Measurements from ENCODE around the gene S100A5.

Gene S100A5

DNA sequence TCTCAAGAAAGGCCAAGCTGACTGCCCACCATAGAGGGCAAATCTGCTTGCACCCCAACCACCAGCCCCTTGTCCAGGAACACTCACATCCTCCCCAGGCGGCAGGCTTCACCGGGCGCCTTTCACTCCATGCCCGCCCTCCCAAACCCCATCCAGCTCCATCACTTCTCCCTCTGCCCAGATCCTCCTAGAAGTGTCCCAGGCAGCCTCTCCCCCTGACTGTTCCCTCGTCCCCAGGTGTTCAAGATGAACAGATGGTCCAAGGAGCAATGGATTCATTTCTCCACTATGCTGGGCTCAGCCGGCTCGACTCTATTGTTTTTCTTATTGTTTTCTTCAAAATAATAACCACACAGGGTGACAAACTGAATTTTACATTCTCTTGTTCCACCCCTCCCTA is 27.1 kb downstream of the S100A5 start:
- TF ChIP-seq, protein P1, sequence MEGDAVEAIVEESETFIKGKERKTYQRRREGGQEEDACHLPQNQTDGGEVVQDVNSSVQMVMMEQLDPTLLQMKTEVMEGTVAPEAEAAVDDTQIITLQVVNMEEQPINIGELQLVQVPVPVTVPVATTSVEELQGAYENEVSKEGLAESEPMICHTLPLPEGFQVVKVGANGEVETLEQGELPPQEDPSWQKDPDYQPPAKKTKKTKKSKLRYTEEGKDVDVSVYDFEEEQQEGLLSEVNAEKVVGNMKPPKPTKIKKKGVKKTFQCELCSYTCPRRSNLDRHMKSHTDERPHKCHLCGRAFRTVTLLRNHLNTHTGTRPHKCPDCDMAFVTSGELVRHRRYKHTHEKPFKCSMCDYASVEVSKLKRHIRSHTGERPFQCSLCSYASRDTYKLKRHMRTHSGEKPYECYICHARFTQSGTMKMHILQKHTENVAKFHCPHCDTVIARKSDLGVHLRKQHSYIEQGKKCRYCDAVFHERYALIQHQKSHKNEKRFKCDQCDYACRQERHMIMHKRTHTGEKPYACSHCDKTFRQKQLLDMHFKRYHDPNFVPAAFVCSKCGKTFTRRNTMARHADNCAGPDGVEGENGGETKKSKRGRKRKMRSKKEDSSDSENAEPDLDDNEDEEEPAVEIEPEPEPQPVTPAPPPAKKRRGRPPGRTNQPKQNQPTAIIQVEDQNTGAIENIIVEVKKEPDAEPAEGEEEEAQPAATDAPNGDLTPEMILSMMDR (IDR thresholded peaks at IDR 0.05): no peak

DNA sequence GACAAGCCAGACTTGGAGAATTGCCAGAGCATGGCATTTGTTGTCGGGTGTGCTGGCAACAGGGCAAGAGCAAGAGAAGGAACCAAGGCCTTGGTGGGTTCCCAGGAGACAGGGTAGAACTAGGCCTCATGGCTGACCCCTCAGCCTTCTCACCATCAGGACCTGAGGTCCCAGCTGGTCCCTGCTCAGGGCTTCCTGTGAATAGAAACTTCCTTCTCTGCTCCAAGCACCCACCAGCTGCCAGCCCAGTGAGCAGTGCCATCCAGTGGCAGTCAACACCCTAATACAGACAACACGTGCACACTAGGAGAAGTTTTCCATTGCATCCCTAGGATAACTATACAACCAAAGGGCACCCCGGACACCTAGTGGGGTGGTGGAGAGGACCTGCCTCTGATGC is 27.7 kb downstream of the S100A5 start:
- TF ChIP-seq, protein P1 (IDR thresholded peaks at IDR 0.05): no peak

DNA sequence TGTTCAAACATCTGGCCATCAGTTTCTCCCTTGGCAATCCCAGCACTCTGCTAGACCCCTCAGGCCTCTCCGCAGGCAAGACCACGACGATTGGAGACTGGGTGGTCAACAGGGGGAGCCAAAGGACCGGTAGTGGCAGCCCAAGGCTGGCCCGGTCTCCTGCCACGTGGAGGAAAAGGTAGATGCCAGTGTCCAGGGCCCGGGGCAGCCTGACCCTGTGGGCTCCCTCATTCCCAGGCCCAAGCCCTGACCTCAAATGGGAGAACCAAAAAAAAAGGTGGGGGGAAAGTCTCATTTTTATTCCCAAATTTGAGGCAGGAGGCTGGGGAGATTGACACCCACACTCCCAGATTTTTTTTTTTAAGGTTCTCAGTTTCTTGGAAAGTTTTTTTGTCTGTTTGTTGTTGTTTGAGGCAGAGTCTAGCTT is 29.7 kb downstream of the S100A5 start:
- TF ChIP-seq, protein P1 (IDR thresholded peaks at IDR 0.05): peak; percentile 89

DNA sequence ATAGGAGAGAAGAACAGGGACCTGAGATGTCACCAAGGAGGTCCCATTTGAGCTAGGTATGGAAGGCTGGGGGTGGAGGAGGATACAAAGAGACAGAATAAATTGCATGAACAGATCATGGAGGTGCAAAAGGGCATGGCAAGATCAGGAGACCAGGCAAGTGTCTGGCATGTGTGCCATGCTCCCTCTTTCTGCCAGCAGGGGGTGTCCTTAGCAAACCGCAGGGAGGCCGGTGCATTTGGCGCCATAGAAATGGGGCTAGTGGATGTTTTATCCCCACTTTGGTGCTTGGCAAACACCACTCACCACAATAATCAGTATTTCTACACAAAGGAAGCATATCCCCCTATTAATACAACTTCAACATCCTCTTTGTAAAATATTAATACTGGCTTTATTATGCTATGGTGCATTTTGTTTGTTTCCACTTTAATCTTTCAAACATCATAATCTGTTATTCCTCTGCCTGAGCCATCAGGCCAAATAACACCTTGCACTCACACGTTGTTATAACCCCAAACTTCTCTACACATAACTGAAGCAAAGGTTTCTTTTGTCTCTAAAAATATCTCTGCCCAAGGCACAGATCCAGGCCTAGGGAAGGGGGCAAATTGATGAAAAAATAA is 30.9 kb downstream of the S100A5 start:
- TF ChIP-seq, protein P1 (IDR thresholded peaks at IDR 0.05): peak; percentile 81

DNA sequence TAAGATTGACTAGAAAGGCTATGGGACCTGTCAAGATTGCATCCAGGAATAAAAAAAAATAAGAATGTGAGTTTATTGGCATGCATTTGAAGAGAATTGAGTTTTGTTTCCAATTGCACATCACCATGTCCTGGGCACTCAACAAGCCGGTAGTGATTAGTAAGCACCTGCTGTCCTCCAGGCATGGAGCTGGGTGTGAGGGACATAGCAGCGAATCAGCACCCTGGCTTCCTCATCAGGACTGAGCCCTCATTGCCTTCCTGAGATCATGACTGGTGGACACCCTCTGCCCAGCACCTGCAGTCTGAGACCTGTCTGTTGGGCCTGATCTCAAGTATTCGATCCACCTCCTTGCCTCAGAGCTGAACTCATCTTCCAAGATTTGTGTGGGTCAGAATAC is 31.7 kb downstream of the S100A5 start:
- TF ChIP-seq, protein P1 (IDR thresholded peaks at IDR 0.05): no peak

DNA sequence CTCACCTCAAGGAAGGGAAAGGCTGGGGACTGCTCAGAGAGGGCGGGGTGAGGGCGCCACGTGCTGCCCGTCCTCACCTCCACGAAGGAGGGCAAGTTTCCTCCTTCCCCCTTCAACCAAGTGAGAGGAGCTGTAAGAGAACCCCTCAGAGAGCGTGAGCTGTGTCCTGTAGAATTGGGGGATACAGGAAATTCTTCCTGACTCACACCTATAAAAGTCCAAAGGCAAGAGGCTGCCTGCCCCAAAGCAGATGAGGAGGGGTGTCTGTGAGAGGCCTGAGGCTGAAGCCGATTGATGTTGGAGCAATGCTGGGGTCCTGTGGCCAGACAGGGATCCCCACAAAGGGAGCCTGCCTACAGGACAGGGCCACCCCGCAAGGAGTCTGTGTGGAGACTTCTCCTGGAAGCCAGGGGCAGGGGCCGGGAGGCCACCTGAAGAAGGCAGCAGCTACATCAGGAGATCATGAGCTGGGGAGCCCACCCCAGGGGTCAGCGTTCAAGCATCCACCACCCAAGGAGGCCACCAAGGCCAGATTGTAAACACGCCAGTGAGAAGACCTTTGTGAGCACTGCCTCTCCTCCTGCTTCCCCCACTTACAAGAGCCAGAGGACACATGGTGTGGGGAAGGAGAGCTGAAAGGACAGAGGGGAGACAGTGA is 32.7 kb downstream of the S100A5 start:
- TF ChIP-seq, protein P1 (IDR thresholded peaks at IDR 0.05): no peak

DNA sequence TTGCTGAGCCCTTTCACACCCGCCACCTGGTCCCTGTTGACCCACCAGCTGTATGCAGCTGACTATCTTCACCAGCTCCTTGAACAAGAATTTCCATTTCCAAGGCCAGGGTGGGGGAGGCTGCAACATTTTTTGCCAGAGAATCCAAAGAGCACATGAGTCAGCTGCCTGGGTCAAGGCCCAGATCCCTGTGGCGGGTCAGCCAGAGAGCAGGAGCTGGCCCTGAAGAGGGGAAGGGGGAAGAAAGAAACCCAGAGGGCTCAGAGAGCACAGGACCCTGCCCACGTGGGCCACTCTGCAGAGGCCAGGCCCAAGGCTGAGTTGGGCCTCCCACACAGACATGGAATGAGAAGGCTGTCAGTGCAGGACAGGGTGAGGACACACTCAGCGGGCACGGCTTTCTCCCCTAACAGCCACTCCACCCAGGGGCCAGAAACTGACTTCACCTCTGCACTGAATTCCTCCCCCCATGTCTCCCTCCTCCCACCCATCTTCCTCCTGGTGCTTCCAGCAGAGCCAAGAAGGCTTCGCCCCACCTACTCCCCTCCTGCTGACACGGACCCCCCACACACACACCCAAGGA is 33.8 kb downstream of the S100A5 start:
- TF ChIP-seq, protein P1 (IDR thresholded peaks at IDR 0.05): no peak

All from LNCAP (cell line).